GM18505 (cell line): ENCODE measurements around the gene CCDC190.

Experiments
- ATAC-seq: cut with Tn5 transposase; IDR thresholded peaks from one replicate; pipeline ENCODE4 v1.9.1; 2021; ENCODE audit not compliant: unreplicated experiment
- POLR2A ChIP-seq: IDR thresholded peaks from 4 replicates; pipeline ENCODE4 v1.6.1; 2011; ENCODE audit warnings: borderline replicate concordance; ENCODE audit not compliant: insufficient read depth, insufficient read length; ENCODE audit errors: extremely low read depth

The CCDC190 gene

GRCh38 chr1:162861101-162861500, at the start of gene CCDC190:
CCDC190 (minus strand) TSS chr1:162861175; CDS start chr1:162859646, 1,529 bp downstream.
- no peak for ATAC-seq
- TF ChIP-seq POLR2A, result no peak

GRCh38 chr1:162910161-162910560, 49.2 kb upstream of the CCDC190 start:
- ATAC-seq, result no peak
- TF ChIP-seq POLR2A, result no peak

GRCh38 chr1:162908780-162909179, 47.8 kb upstream of the CCDC190 start:
- TF ChIP-seq POLR2A, result no peak
- ATAC-seq, result no peak

GRCh38 chr1:162908236-162908635, 47.3 kb upstream of the CCDC190 start:
- ATAC-seq, result no peak
- TF ChIP-seq POLR2A, result no peak

- no peak for ATAC-seq
- TF ChIP-seq POLR2A, result no peak
Measured at GRCh38 chr1:162906485-162906884, 45.5 kb upstream of the CCDC190 start.

GRCh38 chr1:162905174-162906158, 44.5 kb upstream of the CCDC190 start:
- no peak for TF ChIP-seq POLR2A
- no peak for ATAC-seq

- no peak for TF ChIP-seq POLR2A
- ATAC-seq, result no peak
Measured at GRCh38 chr1:162904579-162904978, 43.6 kb upstream of the CCDC190 start.

GRCh38 chr1:162904023-162904422, 43.0 kb upstream of the CCDC190 start:
- ATAC-seq, result no peak
- no peak for TF ChIP-seq POLR2A

- no peak for ATAC-seq
- no peak for TF ChIP-seq POLR2A
Measured at GRCh38 chr1:162903246-162903645, 42.3 kb upstream of the CCDC190 start.

GRCh38 chr1:162902416-162902815, 41.4 kb upstream of the CCDC190 start:
- TF ChIP-seq POLR2A, result no peak
- no peak for ATAC-seq

GRCh38 chr1:162901243-162901642, 40.3 kb upstream of the CCDC190 start:
- no peak for TF ChIP-seq POLR2A
- ATAC-seq, result no peak

- ATAC-seq, result no peak
- TF ChIP-seq POLR2A, result no peak
Measured at GRCh38 chr1:162899422-162900146, 38.6 kb upstream of the CCDC190 start.

GRCh38 chr1:162893612-162893908, 32.6 kb upstream of the CCDC190 start:
- ATAC-seq, result no peak
- no peak for TF ChIP-seq POLR2A

GRCh38 chr1:162892906-162893611, 32.1 kb upstream of the CCDC190 start:
- ATAC-seq, result no peak
- no peak for TF ChIP-seq POLR2A

GRCh38 chr1:162889989-162890388, 29.0 kb upstream of the CCDC190 start:
- no peak for TF ChIP-seq POLR2A
- ATAC-seq, result no peak
